HepG2 (cell line): ENCODE results near the gene ANKRD10. TPM values are rescaled to one million over a fixed set of nuclear protein-coding genes. Genes with fewer than 3 reads are reported as not detected.

ENCODE experiments used
- ATAC-seq: fragments of 200-7000 bp; cut with Tn5 transposase; 3 replicates; pipeline ENCODE4 v1.9.1; 2020; ENCODE audit warnings: mild to moderate bottlenecking, moderate library complexity
- BruUV-seq: library from RNA; stranded (reverse); fragments of 400-500 nt; replicated peaks from 2 replicates; lab custom pipeline; 2021; lab: Mats Ljungman, UMichigan
- CTCF ChIA-PET: fragments of 300-600 bp; formaldehyde crosslinking; extraction: SDS; loops from one replicate; lab custom pipeline; 2021; ENCODE audit warnings: low total read pairs, inconsistent platforms, low intra/inter-chr PET ratio; lab: Yijun Ruan, JAX
- POLR2A ChIA-PET: fragments of 350-600 bp; sonication (Branson Sonifier 250); formaldehyde crosslinking; loops from one replicate; lab custom pipeline; 2020; ENCODE audit warnings: antibody characterized with exemption, inconsistent platforms; lab: Yijun Ruan, JAX
- DNase-seq: peaks from one replicate; pipeline ENCODE4 v3.0.0-alpha.2; 2015; ENCODE audit warnings: low spot score
- FAIRE-seq: peaks from 3 replicates; lab custom pipeline; 2011; peaks lifted over from hg19 to GRCh38; lab: Jason Lieb, UNC
- H2AFZ ChIP-seq: one replicate; pipeline ENCODE4 v1.6.1; 2011; ENCODE audit warnings: low read length, inconsistent platforms
- H3K27ac ChIP-seq: fragments of 300-600 bp; 3 replicates; pipeline ENCODE4 v1.8.0; 2011; ENCODE audit warnings: mixed run types, mild to moderate bottlenecking, mixed read lengths, low read length, inconsistent platforms; ENCODE audit not compliant: insufficient read depth; ENCODE audit errors: extremely low read length
- H3K27me3 ChIP-seq, 2 experiments: fragments of 200-600 bp in 1 of 2; 2 replicates in 1 of 2; 3 replicates in 1 of 2; pipeline versions ENCODE4 v1.6.0 to v1.8.0; 2011; ENCODE audit warnings: low read length in 2 of 2, mild to moderate bottlenecking in 2 of 2, moderate library complexity in 2 of 2, inconsistent platforms in 1 of 2; ENCODE audit not compliant: insufficient read depth in 2 of 2, control insufficient read depth in 1 of 2
- H3K36me3 ChIP-seq, 2 experiments: fragments of 200-600 bp in 1 of 2; replicated peaks in 1 of 2; 2 replicates in 1 of 2; 3 replicates in 1 of 2; pipeline versions ENCODE4 v1.5.1 to v1.8.0; 2011; ENCODE audit warnings: low read length in 2 of 2, inconsistent platforms in 1 of 2; ENCODE audit not compliant: insufficient read depth in 2 of 2, control insufficient read depth in 1 of 2
- H3K4me1 ChIP-seq: 2 replicates; pipeline ENCODE4 v1.5.1; 2012; ENCODE audit warnings: low read length, inconsistent platforms; ENCODE audit not compliant: insufficient read depth
- H3K4me2 ChIP-seq: 2 replicates; pipeline ENCODE4 v1.6.0; 2011; ENCODE audit warnings: low read depth, low read length, inconsistent platforms
- H3K4me3 ChIP-seq, 3 experiments: fragments of 200-600 bp in 1 of 3; sonication (generic), shearing (Covaris generic) in 1 of 3; replicated peaks in 1 of 3; 2 replicates each; pipeline ENCODE4 v1.5.1; 2011 to 2016; ENCODE audit warnings: low read length in 3 of 3, inconsistent platforms in 2 of 3, low read depth in 2 of 3, mild to moderate bottlenecking in 2 of 3, control low read depth in 1 of 3, mixed read lengths in 1 of 3; ENCODE audit not compliant: insufficient read depth in 1 of 3
- H3K79me2 ChIP-seq: one replicate; pipeline ENCODE4 v1.6.1; 2011; ENCODE audit warnings: low read length, inconsistent platforms; ENCODE audit not compliant: insufficient read depth
- H3K9ac ChIP-seq: 2 replicates; pipeline ENCODE4 v1.6.0; 2011; ENCODE audit warnings: mild to moderate bottlenecking, low read depth, low read length, inconsistent platforms; ENCODE audit not compliant: insufficient read depth
- H3K9me3 ChIP-seq: 2 replicates; pipeline ENCODE4 v1.5.1; 2012; ENCODE audit warnings: mild to moderate bottlenecking, low read length
- H4K20me1 ChIP-seq: 2 replicates; pipeline ENCODE4 v1.6.0; 2011; ENCODE audit warnings: inconsistent platforms, mild to moderate bottlenecking, low read length, moderate library complexity; ENCODE audit not compliant: insufficient read depth
- ADNP ChIP-seq: sonication (generic); formaldehyde crosslinking; IDR thresholded peaks from 2 replicates; pipeline ENCODE4 v1.4.0; 2020; ENCODE audit warnings: missing genetic modification reagents
- ATF1 ChIP-seq: IDR thresholded peaks from 2 replicates; pipeline ENCODE4 v1.6.1; 2016; ENCODE audit warnings: mild to moderate bottlenecking, control low read depth
- FIP1L1 ChIP-seq: fragments of 200-400 bp; formaldehyde crosslinking; IDR thresholded peaks from 2 replicates; pipeline ENCODE4 v1.6.1; 2018; ENCODE audit warnings: low read depth, mild to moderate bottlenecking, low read length, moderate library complexity, borderline replicate concordance; ENCODE audit not compliant: insufficient read depth
- HOXA7 ChIP-seq: sonication (generic); formaldehyde crosslinking; IDR thresholded peaks from 2 replicates; pipeline ENCODE4 v1.8.1; 2022; ENCODE audit warnings: mild to moderate bottlenecking, missing genetic modification reagents, moderate library complexity
- MEIS2 ChIP-seq: sonication (generic); formaldehyde crosslinking; IDR thresholded peaks from 2 replicates; pipeline ENCODE4 v1.9.0; 2021; ENCODE audit warnings: mild to moderate bottlenecking, missing genetic modification reagents
- POLR2AphosphoS5 ChIP-seq: IDR thresholded peaks from 2 replicates; pipeline ENCODE4 v1.6.1; 2012; ENCODE audit warnings: low read depth, low read length
- SCMH1 ChIP-seq: sonication (generic); formaldehyde crosslinking; IDR thresholded peaks from 2 replicates; pipeline ENCODE4 v1.9.0; 2021; ENCODE audit warnings: missing genetic modification reagents, mild to moderate bottlenecking, borderline replicate concordance
- THAP11 ChIP-seq: IDR thresholded peaks from 2 replicates; pipeline ENCODE4 v1.6.1; 2016; ENCODE audit warnings: missing biosample characterization, missing genetic modification reagents
- YEATS2 ChIP-seq: sonication (generic); formaldehyde crosslinking; IDR thresholded peaks from 2 replicates; pipeline ENCODE4 v1.4.0; 2020; ENCODE audit warnings: missing genetic modification reagents, borderline replicate concordance
- ZFX ChIP-seq: sonication (generic); formaldehyde crosslinking; IDR thresholded peaks from 2 replicates; pipeline ENCODE4 v1.4.0; 2020; ENCODE audit warnings: mild to moderate bottlenecking, low read depth, missing genetic modification reagents, moderate library complexity
- ZNF10 ChIP-seq: sonication (generic); formaldehyde crosslinking; IDR thresholded peaks from 2 replicates; pipeline ENCODE4 v1.4.0; 2020; ENCODE audit warnings: mild to moderate bottlenecking, low read depth, missing genetic modification reagents, borderline replicate concordance
- ZNF264 ChIP-seq: sonication (generic); formaldehyde crosslinking; IDR thresholded peaks from 2 replicates; pipeline ENCODE4 v1.4.0; 2020; ENCODE audit warnings: missing genetic modification reagents
- ZNF546 ChIP-seq: sonication (generic); formaldehyde crosslinking; conservative IDR thresholded peaks from 2 replicates; pipeline ENCODE4 v1.8.1; 2023; ENCODE audit warnings: mild to moderate bottlenecking, missing genetic modification reagents
- ZNF563 ChIP-seq: sonication (generic); formaldehyde crosslinking; IDR thresholded peaks from 2 replicates; pipeline ENCODE4 v1.8.0; 2022; ENCODE audit warnings: mild to moderate bottlenecking, moderate library complexity, missing genetic modification reagents
- ZNF768 ChIP-seq: sonication (generic); formaldehyde crosslinking; IDR thresholded peaks from 2 replicates; pipeline ENCODE4 v1.4.0; 2020; ENCODE audit warnings: missing genetic modification reagents
- ZNF891 ChIP-seq: sonication (generic); formaldehyde crosslinking; IDR thresholded peaks from 2 replicates; pipeline ENCODE4 v1.5.0; 2020; ENCODE audit warnings: mild to moderate bottlenecking, missing genetic modification reagents
- WGBS: methylation state at CpG from one replicate; pipeline ENCODE4 v1.1.6; 2017; ENCODE audit warnings: low lambda C conversion rate; 5-methylcytosine and 5-hydroxymethylcytosine counted together
- in situ Hi-C: cut with HindIII; loops from 2 replicates; pipeline ENCODE4 v1.10.0; 2017; ENCODE audit warnings: low pct_unique_long_range_greater_than_20kb; ENCODE audit not compliant: extremely low pct_ligation_motif_present
- intact Hi-C: fragments of 100-400 bp; cut with micrococcal nuclease; formaldehyde crosslinking; loops from one replicate; pipeline ENCODE4 v1.10.0; 2022; ENCODE audit not compliant: unreplicated experiment
- polyA plus RNA-seq, 8 experiments: library from polyadenylated mRNA; depleted of rRNA in 3 of 8; stranded (reverse) in 7 of 8; unstranded in 1 of 8; fragments of >200 nt; fragmentation: Illumina TruSeq in 4 of 8; extraction: Trizol in 4 of 8; gene quantifications; 2 replicates each; pipeline versions ENCODE4 v1.2.1 to v1.2.3, GENCODE V29; 2011 to 2016; ENCODE audit warnings: low read depth in 4 of 8, missing spikeins in 1 of 8, mixed read lengths in 1 of 8; ENCODE audit not compliant: insufficient read depth in 1 of 8
- total RNA-seq, 5 experiments: library from RNA; depleted of rRNA; stranded (reverse); fragments of >200 nt; fragmentation: Illumina TruSeq; extraction: Trizol; gene quantifications; 2 replicates each; pipeline ENCODE4 v1.2.3, GENCODE V29; 2016; ENCODE audit warnings: low read depth in 1 of 5
- TF ChIP-seq, protein P1 (sequence below): sonication (generic); formaldehyde crosslinking; IDR thresholded peaks from 2 replicates; pipeline ENCODE4 v1.4.0; 2020; ENCODE audit warnings: missing genetic modification reagents, low read depth, mild to moderate bottlenecking, borderline replicate concordance
- TF ChIP-seq, protein P2 (sequence below): sonication (generic); formaldehyde crosslinking; IDR thresholded peaks from 2 replicates; pipeline ENCODE4 v1.4.0; 2020; ENCODE audit warnings: mild to moderate bottlenecking, missing genetic modification reagents
- TF ChIP-seq, protein P3 (sequence below): sonication (generic); formaldehyde crosslinking; IDR thresholded peaks from 2 replicates; pipeline ENCODE4 v1.4.0; 2020; ENCODE audit warnings: missing genetic modification reagents, borderline replicate concordance
- TF ChIP-seq, protein P4 (sequence below): sonication (generic); formaldehyde crosslinking; IDR thresholded peaks from 2 replicates; pipeline ENCODE4 v1.9.0; 2021; ENCODE audit warnings: missing genetic modification reagents, borderline replicate concordance

Gene ANKRD10
- total and polyA plus RNA-seq, 2 of the 13 experiments (the other 11 are each of a cell fraction or from before 2014, with no cell fraction given) = 108 to 115 TPM

DNA sequence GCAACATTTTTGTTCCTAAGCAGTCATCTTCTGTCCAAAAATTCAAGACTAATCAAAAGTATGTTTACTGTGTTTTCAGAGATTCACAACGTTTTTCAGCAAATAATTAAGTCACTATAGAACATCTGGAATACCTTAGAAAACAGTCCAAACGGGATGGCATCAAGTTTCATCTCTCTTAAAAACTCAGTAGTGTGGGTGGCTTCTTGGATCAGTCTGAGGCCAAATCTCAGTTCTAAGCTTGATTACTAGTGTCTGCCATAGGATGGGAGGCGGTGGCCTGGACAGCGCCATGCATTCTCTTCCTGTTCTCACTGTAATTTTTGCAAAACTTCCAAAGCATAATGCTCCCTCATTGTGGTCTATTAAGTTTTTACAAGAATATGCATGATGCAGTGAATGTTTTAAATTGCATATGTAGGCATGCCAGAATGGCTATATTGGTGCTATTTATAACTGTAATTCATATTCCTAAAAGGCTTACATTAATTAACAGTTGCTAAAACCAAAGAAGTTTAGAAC, 37.1 kb downstream of the ANKRD10 start:
- Histone ChIP-seq H2AFZ (no peak overlapping the region), H3K4me3 (no peak overlapping the region), H3K4me2 (no peak overlapping the region), H4K20me1 (no peaks in the 10 kb centered on the region), H3K9ac (no peak overlapping the region), H3K4me1 (peaks cover 20% of the 10 kb centered on the region), H3K79me2 (no peaks in the 10 kb centered on the region), H3K36me3 (peaks cover 0 to 5% of the 10 kb centered on the region in 2 experiments; a peak in 3 of 5 replicates), H3K27me3 (peaks cover 0 to 9% of the 10 kb centered on the region in 2 experiments; a peak in 1 of 5 replicates), H3K9me3 (no peaks in the 10 kb centered on the region), H3K27ac (no peak overlapping the region)
- intact Hi-C loops = no loop called here
- FAIRE-seq (no peak), ATAC-seq (no peak), DNase-seq (no peak)
- BruUV-seq = no TSS peak
- ChIA-PET POLR2A (no interaction called here), CTCF (no interaction called here)
- TF ChIP-seq, protein P1, sequence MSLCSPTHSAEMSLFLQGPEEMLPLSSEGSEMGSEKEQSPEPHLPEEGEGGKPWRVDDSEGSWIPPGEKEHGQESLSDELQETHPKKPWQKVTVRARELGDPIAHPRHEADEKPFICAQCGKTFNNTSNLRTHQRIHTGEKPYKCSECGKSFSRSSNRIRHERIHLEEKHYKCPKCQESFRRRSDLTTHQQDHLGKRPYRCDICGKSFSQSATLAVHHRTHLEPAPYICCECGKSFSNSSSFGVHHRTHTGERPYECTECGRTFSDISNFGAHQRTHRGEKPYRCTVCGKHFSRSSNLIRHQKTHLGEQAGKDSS = no peak
- TF ChIP-seq THAP11 (no peak), FIP1L1 (no peak), HOXA7 (CRISPR knock-in tag) (no peak), ZNF546 (CRISPR knock-in tag) (no peak), ZNF563 (CRISPR knock-in tag) (no peak), POLR2AphosphoS5 (no peak), ZNF768 (CRISPR knock-in tag) (no peak), ZNF264 (CRISPR knock-in tag) (no peak), ATF1 (CRISPR knock-in tag) (no peak), MEIS2 (CRISPR knock-in tag) (no peak), SCMH1 (no peak), ZFX (CRISPR knock-in tag) (no peak), ZNF10 (CRISPR knock-in tag) (no peak), ADNP (CRISPR knock-in tag) (no peak), YEATS2 (no peak), ZNF891 (no peak)
- TF ChIP-seq, protein P2, sequence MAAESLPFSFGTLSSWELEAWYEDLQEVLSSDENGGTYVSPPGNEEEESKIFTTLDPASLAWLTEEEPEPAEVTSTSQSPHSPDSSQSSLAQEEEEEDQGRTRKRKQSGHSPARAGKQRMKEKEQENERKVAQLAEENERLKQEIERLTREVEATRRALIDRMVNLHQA (CRISPR knock-in tag) = no peak
- TF ChIP-seq, protein P3, sequence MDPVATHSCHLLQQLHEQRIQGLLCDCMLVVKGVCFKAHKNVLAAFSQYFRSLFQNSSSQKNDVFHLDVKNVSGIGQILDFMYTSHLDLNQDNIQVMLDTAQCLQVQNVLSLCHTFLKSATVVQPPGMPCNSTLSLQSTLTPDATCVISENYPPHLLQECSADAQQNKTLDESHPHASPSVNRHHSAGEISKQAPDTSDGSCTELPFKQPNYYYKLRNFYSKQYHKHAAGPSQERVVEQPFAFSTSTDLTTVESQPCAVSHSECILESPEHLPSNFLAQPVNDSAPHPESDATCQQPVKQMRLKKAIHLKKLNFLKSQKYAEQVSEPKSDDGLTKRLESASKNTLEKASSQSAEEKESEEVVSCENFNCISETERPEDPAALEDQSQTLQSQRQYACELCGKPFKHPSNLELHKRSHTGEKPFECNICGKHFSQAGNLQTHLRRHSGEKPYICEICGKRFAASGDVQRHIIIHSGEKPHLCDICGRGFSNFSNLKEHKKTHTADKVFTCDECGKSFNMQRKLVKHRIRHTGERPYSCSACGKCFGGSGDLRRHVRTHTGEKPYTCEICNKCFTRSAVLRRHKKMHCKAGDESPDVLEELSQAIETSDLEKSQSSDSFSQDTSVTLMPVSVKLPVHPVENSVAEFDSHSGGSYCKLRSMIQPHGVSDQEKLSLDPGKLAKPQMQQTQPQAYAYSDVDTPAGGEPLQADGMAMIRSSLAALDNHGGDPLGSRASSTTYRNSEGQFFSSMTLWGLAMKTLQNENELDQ = no peak
- TF ChIP-seq, protein P4, sequence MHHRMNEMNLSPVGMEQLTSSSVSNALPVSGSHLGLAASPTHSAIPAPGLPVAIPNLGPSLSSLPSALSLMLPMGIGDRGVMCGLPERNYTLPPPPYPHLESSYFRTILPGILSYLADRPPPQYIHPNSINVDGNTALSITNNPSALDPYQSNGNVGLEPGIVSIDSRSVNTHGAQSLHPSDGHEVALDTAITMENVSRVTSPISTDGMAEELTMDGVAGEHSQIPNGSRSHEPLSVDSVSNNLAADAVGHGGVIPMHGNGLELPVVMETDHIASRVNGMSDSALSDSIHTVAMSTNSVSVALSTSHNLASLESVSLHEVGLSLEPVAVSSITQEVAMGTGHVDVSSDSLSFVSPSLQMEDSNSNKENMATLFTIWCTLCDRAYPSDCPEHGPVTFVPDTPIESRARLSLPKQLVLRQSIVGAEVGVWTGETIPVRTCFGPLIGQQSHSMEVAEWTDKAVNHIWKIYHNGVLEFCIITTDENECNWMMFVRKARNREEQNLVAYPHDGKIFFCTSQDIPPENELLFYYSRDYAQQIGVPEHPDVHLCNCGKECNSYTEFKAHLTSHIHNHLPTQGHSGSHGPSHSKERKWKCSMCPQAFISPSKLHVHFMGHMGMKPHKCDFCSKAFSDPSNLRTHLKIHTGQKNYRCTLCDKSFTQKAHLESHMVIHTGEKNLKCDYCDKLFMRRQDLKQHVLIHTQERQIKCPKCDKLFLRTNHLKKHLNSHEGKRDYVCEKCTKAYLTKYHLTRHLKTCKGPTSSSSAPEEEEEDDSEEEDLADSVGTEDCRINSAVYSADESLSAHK (CRISPR knock-in tag) = no peak
- WGBS = 87% methylated on average over 4 of the region's 4 CpGs
- in situ Hi-C loops = no loop called here
